Hematopoietic multipotent progenitor cell treated with erythropoietin and hydrocortisone succinate and interleukin-3 and kit ligand, for 6 days (in vitro differentiated cells): ENCODE results near the gene NAA50.

Experiments
- DNase-seq: peaks from one replicate; pipeline ENCODE4 v3.0.0-alpha.2; 2015

NAA50 gene

DNA sequence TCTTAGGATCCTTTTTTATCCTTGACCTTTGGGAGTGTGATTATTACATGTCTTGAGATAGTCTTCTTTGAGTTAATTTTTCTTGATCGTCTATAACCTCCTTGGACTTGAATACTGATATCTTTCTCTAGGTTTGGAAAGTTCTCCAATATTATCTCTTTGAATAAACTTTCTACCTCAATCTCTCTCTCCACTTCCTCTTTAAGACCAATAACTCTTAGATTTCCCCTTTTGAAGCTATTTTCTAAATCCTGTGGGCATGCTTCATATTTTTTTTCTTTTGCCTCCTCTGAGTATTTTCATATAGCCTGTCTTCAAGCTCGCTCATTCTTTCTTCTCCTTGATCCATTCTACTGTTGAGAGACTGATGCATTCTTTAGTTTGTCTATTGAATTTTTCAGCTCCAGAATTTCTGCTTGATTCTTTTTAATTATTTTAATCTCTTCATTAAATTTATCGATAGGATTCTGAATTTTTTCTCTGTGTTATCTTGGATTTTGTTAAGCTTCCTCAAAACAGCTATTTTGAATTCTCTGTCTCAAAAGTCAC, 61.7 kb downstream of the NAA50 start:
- no peak for DNase-seq

DNA sequence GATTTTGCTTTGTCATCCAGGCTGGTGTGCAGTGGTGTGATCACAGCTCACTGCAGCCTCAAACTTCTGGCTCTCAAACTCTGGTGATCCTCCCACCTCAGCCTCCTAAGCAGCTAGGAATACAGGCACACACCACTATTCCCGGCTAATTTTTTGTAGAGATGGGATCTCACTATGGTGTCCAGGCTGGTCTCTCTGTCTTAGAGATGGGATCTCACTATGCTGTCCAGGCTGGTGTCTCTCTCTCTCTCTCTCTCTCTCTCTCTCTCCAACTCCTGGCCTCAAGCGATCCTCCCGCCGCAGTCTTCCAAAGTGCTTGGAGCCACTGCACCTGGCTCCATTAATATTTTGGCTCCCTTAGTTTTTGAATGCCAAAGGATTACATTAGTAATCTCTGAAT, 67.3 kb downstream of the NAA50 start:
- no peak for DNase-seq

DNA sequence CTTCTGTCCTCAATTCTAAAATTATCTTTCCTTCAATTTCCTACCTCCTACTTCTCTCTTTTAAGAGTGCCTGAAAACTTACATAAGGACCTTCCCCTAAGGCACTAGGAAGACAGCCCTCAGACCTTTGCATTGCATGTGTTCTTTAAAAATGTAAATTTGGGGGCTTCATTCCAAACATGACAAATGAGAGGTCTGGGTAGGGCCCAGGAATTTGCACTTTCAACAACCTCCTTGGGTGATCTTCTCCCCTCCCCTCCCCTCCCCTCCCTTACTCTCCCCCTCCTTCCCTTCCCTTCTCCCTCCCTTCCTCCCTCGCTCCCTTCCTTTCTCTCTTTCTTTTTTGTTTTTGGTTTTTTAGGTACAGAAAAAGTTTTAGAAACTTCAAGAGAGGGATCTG, 68.3 kb downstream of the NAA50 start:
- DNase-seq = no peak

DNA sequence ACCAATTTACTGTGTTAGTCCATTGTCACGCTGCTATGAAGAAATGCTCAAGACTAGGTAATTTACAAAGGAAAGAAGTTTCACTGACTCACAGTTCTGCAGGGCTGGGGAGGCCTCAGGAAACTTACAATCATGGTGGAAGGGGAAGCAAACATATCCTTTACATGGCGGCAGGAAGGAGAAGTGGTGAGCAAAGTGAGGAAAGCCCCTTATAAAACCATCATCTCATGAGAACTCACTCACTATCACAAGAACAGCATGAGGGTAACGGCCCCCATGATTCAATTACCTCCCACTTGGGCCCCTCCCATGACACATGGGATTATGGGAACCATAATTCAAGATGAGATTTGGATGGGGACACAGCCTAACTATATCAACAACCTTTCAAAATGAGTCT, 69.8 kb downstream of the NAA50 start:
- DNase-seq = no peak

DNA sequence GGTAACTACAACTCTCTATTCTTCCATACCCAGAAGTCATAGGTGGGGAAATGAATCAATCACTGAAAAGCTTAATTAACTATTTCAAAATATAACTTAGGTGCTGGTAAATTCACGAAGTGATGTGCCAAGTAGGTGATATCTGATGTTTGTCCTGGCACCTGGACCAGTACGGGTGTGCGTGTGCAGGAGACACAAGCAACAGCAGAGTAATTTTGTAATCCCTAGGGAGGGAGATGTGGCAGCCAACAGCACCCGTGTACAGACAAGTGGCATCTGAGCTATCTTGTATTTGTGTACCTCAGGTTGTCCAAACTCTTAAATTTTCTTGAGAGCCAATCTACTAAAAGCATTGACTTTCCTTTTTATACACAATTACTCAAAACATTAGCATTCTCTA, 72.5 kb downstream of the NAA50 start:
- no peak for DNase-seq

DNA sequence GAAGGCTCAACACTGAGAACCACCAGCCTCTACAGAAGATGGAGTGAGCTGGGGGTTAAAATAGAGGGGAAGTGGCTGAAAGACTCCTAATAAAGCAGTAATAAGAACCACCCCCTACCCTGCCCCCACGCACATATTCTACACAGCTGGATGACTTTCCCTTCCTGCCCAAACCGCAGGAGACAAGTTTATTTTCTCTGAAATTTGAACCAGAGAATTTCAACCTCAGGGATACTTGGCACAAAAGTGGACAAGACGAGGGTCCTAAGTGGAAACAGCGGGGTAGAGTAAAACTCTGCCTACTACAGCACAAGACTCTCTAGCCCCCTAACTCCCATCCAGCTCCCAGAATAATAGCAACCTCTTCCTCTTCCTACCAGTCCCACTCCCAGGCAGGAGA, 78.0 kb downstream of the NAA50 start:
- DNase-seq = peak; percentile 15
